Spleen (tissue), 11 donors: Measurements from ENCODE around the gene LGALS9C. TPM values are rescaled to one million over a fixed set of nuclear protein-coding genes. Genes with fewer than 3 reads are reported as not detected.
"Not testable (repeated sequence)": the region's sequence is repeated elsewhere in the genome, so short reads cannot be mapped to it uniquely, and the experiment has no call there.

Experiments
- DNase-seq: peaks from one replicate; pipeline ENCODE4 v3.0.0-alpha.2; 2020
- H3K27ac ChIP-seq, 8 donors: fragments of 200-600 bp; sonication (generic) in 7 of 8; 1 replicate in 4 of 8; 2 replicates in 4 of 8; pipeline versions ENCODE4 v1.5.0 to v1.8.0; 2016 to 2021; ENCODE audit warnings: inconsistent platforms in 4 of 8, mild to moderate bottlenecking in 4 of 8, moderate library complexity in 1 of 8
- H3K27me3 ChIP-seq, 7 donors: fragments of 200-600 bp; sonication (generic) in 6 of 7; replicated peaks in 1 of 7; 1 replicate in 4 of 7; 2 replicates in 3 of 7; pipeline versions ENCODE4 v1.5.0 to v1.8.0; 2016 to 2021; ENCODE audit warnings: inconsistent platforms in 3 of 7, mild to moderate bottlenecking in 1 of 7
- H3K36me3 ChIP-seq, 6 donors: fragments of 200-600 bp; sonication (generic) in 5 of 6; 1 replicate in 4 of 6; 2 replicates in 2 of 6; pipeline versions ENCODE4 v1.5.0 to v1.8.0; 2016 to 2021; ENCODE audit warnings: inconsistent platforms in 2 of 6
- H3K4me1 ChIP-seq, 6 donors: fragments of 200-600 bp; sonication (generic) in 5 of 6; 1 replicate in 3 of 6; 2 replicates in 3 of 6; pipeline versions ENCODE4 v1.5.0 to v1.8.0; 2016 to 2021; ENCODE audit warnings: inconsistent platforms in 3 of 6
- H3K4me3 ChIP-seq, 8 donors: fragments of 200-600 bp; sonication (generic) in 7 of 8; 1 replicate in 4 of 8; 2 replicates in 4 of 8; pipeline versions ENCODE4 v1.5.0 to v1.8.0; 2016 to 2021; ENCODE audit warnings: inconsistent platforms in 4 of 8, mild to moderate bottlenecking in 4 of 8, moderate library complexity in 2 of 8
- H3K9me3 ChIP-seq, 8 donors: fragments of 200-600 bp; sonication (generic) in 7 of 8; 1 replicate in 4 of 8; 2 replicates in 4 of 8; pipeline versions ENCODE4 v1.5.0 to v1.8.0; 2016 to 2021; ENCODE audit warnings: inconsistent platforms in 4 of 8
- WGBS, 5 donors: extraction: QIAGEN DNeasy Blood & Tissue Kit in 3 of 5; methylation state at CpG; one replicate each; pipeline versions ENCODE4 v1.1.5 to v1.1.7; 2013 to 2018; 5-methylcytosine and 5-hydroxymethylcytosine counted together
- intact Hi-C: fragments of 100-400 bp; cut with DNase I; formaldehyde crosslinking; loops from one replicate; pipeline ENCODE4 v1.15.0; 2023; ENCODE audit warnings: low total_unique reads
- polyA plus RNA-seq, 3 donors: library from polyadenylated mRNA; stranded (reverse); fragments of 200-250 nt; gene quantifications; one replicate each; pipeline ENCODE4 v1.2.1, GENCODE V29; 2013
- total RNA-seq, 7 donors: library from RNA; depleted of rRNA in 3 of 7; stranded (reverse); fragments of >200 nt in 3 of 7; fragmentation: NEBNext Ultra II Directional in 4 of 7; extraction: Animal tissue kit (Norgen Biotek cat#: 25700) in 4 of 7; gene quantifications; one replicate each; pipeline versions ENCODE4 v1.1.0 to v1.2.1, GENCODE V29; 2016 to 2021
- TF ChIP-seq, protein P1 (sequence below), 11 experiments: fragments of 200-600 bp in 7 of 11; fragments of 450-650 bp in 4 of 11; sonication (generic) in 4 of 11; IDR thresholded peaks in 8 of 11; conservative IDR thresholded peaks in 3 of 11; 1 replicate in 7 of 11; 2 replicates in 4 of 11; pipeline versions ENCODE4 v1.4.0 to v1.8.0; 2016 to 2021; ENCODE audit warnings: antibody characterized with exemption in 11 of 11, inconsistent platforms in 4 of 11, mild to moderate bottlenecking in 1 of 11
- donor health status: healthy with polysubstance abuse.
- donor health status: DM: no; HTN: no; CAD: no; lungs with moderate emphysema.
- donor health status: DM: no; HTN: no; CAD: no.
- donor health status: Bipolar disorder and iron deficiency.
- donor health status: healthy.
- donor health status: DM: no; HTN: no; CAD: no.
- donor health status: DM: yes; HTN: yes; CAD: no.

Gene LGALS9C
- total and polyA plus RNA-seq, 10 donors, result 0.20 to 6.1 (median 2.2) TPM

DNA sequence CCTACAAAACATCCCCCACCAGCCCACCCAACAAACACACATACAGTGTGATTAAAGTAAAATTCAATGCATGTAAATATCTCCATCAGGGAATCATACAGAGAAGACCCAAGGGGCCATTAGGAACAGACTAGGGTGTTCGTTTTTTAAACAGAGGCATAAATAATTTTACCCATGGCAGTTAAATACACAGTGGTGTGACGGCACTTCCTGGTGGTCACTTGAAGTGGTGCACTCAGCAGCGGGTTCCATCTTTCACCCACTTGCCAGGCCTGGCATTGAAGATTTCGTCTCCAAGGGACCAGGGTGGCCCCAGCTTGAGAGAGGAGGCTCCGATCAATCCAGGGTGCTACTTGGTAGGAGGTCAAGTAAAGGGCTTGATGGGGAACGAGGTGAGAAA lies 20.5 kb downstream of the LGALS9C start:
- H3K36me3 ChIP-seq, H3K4me1 ChIP-seq, DNase-seq, H3K9me3 ChIP-seq, H3K4me3 ChIP-seq, intact Hi-C loops, H3K27me3 ChIP-seq, H3K27ac ChIP-seq: not testable (repeated sequence)
- 51 to 75% (median 63%) methylated on average over 4 to 6 of the region's 6 CpGs for WGBS, 5 donors
- TF ChIP-seq, protein P1, sequence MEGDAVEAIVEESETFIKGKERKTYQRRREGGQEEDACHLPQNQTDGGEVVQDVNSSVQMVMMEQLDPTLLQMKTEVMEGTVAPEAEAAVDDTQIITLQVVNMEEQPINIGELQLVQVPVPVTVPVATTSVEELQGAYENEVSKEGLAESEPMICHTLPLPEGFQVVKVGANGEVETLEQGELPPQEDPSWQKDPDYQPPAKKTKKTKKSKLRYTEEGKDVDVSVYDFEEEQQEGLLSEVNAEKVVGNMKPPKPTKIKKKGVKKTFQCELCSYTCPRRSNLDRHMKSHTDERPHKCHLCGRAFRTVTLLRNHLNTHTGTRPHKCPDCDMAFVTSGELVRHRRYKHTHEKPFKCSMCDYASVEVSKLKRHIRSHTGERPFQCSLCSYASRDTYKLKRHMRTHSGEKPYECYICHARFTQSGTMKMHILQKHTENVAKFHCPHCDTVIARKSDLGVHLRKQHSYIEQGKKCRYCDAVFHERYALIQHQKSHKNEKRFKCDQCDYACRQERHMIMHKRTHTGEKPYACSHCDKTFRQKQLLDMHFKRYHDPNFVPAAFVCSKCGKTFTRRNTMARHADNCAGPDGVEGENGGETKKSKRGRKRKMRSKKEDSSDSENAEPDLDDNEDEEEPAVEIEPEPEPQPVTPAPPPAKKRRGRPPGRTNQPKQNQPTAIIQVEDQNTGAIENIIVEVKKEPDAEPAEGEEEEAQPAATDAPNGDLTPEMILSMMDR (IDR thresholded peaks at IDR 0.05 in 8 of 11, conservative IDR thresholded peaks at IDR 0.05 in 3 of 11), result peak in 2 of 11 experiments; percentile 13 to 18

DNA sequence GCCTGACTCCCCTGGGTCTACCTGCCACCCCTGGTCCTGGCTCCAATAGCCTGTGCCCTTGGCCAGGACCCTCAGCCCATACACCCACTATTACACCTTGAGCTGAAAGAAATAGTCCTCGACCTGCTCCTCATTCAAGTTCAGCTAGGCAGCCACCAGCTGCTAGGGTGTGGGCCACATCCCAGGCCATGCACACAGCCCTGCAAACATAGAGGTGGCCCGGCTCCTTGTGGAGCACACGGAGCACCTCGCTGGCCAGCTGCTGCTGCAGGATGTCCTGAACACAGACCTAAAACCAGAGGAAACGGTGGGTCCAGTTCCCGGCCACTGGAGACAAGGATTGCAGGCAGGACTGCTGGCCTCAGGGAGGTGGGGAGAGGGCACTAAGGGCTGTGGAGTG lies 22.5 kb downstream of the LGALS9C start:
- H3K9me3 ChIP-seq, H3K27me3 ChIP-seq, H3K4me3 ChIP-seq, DNase-seq, H3K36me3 ChIP-seq, H3K4me1 ChIP-seq, H3K27ac ChIP-seq, intact Hi-C loops: not testable (repeated sequence)
- 56 to 80% (median 64%) methylated on average over 1 to 2 of the region's 6 CpGs for WGBS, 5 donors

DNA sequence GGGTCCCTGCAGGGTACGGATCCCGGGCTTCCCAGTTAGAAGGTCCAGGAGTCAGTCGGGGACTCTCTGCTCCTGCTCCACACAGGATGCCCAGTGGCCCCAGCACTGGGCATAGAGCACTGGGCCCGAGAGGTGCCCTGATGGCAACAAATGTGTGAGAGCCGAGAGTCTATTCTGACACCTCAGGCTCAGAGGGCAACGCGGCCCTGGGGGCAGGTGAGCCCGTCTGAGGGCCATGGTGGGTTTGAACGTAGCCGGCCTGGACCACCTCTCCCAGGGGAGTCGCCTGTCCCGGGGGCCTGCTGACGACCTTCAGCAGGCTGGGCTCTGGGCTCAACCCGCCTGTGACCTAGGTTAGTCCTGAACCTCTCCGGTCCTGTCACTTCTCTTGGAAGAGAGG lies 23.2 kb downstream of the LGALS9C start:
- intact Hi-C loops, H3K4me1 ChIP-seq, H3K27me3 ChIP-seq, H3K27ac ChIP-seq, H3K36me3 ChIP-seq, DNase-seq, H3K4me3 ChIP-seq, H3K9me3 ChIP-seq: not testable (repeated sequence)
- WGBS, 5 donors, result 81 to 84% (median 83%) methylated on average over 5 to 15 of the region's 15 CpGs; no CpG with 5 or more reads in 1 of the 5 donors

DNA sequence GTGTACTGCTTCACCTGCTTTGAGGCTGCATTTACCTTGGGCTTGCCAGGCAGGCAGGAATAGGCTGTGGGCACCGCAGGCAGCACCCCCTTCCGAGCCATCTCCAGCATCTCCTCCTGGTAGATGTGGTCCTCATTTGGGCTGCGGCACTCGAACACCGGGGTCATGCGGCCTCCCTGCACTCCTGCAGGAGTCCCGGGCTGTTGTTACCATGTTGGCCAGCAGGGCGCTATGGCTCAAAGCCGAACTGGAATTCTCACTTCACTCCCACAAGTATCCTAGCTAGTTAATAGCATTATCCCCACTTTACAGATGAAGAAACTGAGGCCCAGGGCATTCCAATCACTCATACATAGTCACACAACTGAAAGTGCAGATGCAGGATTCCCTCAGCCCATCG lies 23.7 kb downstream of the LGALS9C start:
- H3K4me3 ChIP-seq, H3K27ac ChIP-seq, H3K36me3 ChIP-seq, intact Hi-C loops, H3K27me3 ChIP-seq, H3K9me3 ChIP-seq, DNase-seq, H3K4me1 ChIP-seq: not testable (repeated sequence)
- 40 to 70% (median 67%) methylated on average over 1 to 2 of the region's 10 CpGs; no CpG with 5 or more reads in 2 of the 5 donors for WGBS, 5 donors

DNA sequence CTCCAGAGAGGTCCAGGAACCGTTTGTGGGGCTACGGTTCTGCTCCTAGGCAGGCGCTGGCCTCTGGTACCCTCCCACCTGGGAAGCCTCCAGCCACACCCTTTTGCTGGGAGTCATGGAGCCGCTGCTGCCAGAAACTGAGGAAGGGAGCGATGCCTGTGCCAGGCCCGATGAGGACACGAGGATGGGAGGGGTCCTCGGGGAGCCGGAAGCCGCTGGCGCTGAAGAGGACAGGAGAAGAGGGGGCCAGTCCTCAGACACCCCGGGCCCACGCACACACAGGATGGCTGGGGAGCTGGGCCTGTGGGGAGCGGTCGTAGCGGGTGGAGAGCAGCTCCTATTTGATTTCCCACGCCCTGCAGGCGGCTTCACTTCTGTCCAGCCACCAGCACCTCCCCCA lies 24.2 kb downstream of the LGALS9C start:
- DNase-seq, intact Hi-C loops: not testable (repeated sequence)

DNA sequence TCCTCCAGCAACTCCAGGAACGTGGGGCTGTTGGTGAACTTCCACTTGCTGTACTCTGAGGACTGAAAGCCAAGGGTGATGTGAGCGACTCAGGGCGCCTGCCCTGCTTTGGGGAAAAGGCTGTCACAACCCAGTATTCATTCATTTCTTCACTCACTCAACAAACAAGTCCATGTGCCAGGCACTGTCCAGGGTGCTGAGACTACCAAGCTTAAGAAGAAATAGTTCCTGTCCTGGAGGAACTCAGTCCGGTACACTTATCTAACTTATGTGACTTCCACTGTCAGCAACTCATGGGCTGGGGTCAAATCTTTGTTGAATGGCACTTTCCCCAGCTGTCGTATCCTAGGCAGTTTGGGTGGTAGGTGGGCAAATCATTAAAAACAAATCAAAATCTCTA lies 26.6 kb downstream of the LGALS9C start:
- H3K9me3 ChIP-seq, H3K27me3 ChIP-seq, H3K4me1 ChIP-seq, H3K4me3 ChIP-seq, H3K36me3 ChIP-seq, intact Hi-C loops, DNase-seq, H3K27ac ChIP-seq: not testable (repeated sequence)
- 22 to 67% (median 40%) methylated on average over 1 of the region's 5 CpGs; no CpG with 5 or more reads in 2 of the 5 donors for WGBS, 5 donors

More for the DNA sequence above, 24.2 kb downstream of the LGALS9C start:
- not testable (repeated sequence) for H3K27me3 ChIP-seq, H3K4me3 ChIP-seq, H3K4me1 ChIP-seq, H3K27ac ChIP-seq, H3K36me3 ChIP-seq, H3K9me3 ChIP-seq
- WGBS, 5 donors, result 74 to 85% (median 81%) methylated on average over 6 to 12 of the region's 18 CpGs; no CpG with 5 or more reads in 1 of the 5 donors

DNA sequence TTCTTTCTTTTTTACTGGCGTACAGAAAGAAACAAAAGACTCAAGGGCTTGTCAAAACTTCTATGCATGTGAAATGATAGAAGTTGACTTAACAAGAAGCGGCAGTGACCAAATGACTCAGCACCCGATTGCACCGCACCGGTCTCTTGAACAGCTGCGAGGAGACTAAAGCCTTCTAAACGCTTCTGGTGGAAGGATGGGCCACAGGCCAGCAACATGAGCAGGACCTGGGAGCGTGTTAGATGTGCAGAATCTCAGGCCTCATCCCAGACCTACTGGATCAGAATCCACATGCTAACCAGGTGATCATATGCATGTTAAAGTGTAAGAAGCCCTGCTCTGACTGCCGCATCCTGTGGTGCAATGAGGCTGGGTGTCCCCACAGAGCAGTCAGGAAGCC lies 31.1 kb downstream of the LGALS9C start:
- H3K27ac ChIP-seq, H3K36me3 ChIP-seq, H3K27me3 ChIP-seq, H3K4me1 ChIP-seq, H3K4me3 ChIP-seq, DNase-seq, H3K9me3 ChIP-seq, intact Hi-C loops: not testable (repeated sequence)
- WGBS, 5 donors, result 81 to 100% (median 90%) methylated on average over 1 to 4 of the region's 9 CpGs; no CpG with 5 or more reads in 1 of the 5 donors

DNA sequence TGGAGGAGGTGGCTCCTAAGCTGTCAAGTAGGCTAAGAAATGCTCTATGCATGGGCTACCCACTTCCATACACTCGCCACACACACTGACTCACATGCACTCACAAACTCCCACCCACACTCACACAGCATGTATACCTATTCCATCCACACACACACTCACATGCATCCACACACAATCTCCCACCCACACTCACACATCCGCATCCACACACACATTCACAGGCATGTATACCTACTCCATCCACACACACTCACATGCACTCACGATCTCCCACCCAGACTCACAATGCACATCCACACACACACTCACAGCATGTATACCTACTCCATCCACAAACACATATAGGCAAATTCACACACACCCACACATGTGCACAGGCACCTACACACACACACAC lies 32.1 kb downstream of the LGALS9C start:
- DNase-seq, intact Hi-C loops, H3K27me3 ChIP-seq, H3K27ac ChIP-seq, H3K4me3 ChIP-seq, H3K9me3 ChIP-seq, H3K4me1 ChIP-seq, H3K36me3 ChIP-seq: not testable (repeated sequence)
- 76 to 96% (median 91%) methylated on average over 2 to 3 of the region's 3 CpGs for WGBS, 5 donors

DNA sequence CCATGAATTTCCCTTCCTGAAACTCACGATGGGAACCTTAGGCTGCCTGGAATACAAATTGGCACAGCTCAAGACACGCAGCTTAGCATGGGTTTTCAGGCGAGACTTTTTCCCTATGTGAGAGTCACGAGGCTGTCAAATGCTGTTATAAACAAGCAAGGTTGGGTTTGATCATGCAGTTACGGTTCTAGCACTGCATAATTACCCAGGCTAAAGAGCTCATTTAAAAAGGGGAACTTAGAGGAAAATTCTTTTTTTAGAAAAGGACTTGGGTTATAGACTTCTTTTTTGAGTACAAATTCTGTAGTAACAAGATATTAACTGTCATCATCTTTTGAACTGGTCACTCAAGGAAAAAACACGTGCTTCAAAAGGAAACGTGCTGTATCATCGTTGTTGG lies 44.5 kb downstream of the LGALS9C start:
- H3K4me1 ChIP-seq, H3K36me3 ChIP-seq, DNase-seq, H3K9me3 ChIP-seq, H3K4me3 ChIP-seq, intact Hi-C loops, H3K27ac ChIP-seq, H3K27me3 ChIP-seq: not testable (repeated sequence)
- 11 to 31% (median 20%) methylated on average over 1 to 4 of the region's 8 CpGs; no CpG with 5 or more reads in 2 of the 5 donors for WGBS, 5 donors

DNA sequence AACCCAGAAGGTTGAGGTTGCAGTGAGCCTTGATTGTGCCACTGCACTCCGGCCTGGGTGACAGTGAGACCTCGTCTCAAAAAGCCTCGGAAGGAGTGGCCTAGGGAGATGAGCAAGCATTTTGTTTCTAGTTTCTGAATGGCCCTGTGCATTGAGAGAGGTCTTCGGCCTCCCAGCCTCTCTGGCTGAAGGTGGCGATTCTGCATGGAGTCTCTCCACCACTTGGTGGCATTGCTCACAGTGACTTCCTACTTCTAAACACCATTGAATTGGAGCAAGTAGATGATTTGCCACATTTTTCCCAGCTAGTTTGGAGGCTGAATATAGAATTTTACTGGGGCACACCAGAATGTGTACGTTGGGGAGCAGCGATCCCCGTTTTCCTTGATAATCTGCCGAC lies 48.4 kb downstream of the LGALS9C start:
- H3K36me3 ChIP-seq, H3K4me3 ChIP-seq, intact Hi-C loops, H3K27ac ChIP-seq, H3K4me1 ChIP-seq, DNase-seq, H3K27me3 ChIP-seq, H3K9me3 ChIP-seq: not testable (repeated sequence)
- WGBS, 5 donors, result 85 to 94% (median 88%) methylated on average over 4 to 7 of the region's 9 CpGs
